WTC11 (cell line): ENCODE data around the gene GTF2H4. TPM values are rescaled to one million over a fixed set of nuclear protein-coding genes. Genes with fewer than 3 reads are reported as not detected.

Experiments used
- AR ChIP-seq: fragments of 250-450 bp; sonication (Bioruptor Pico); IDR thresholded peaks from 2 replicates; pipeline ENCODE4 v1.9.0; 2021; ENCODE audit warnings: mild to moderate bottlenecking
- CREM ChIP-seq: sonication (generic); formaldehyde crosslinking; IDR thresholded peaks from 2 replicates; pipeline ENCODE4 v1.8.1; 2022; ENCODE audit warnings: mild to moderate bottlenecking, missing genetic modification reagents, moderate library complexity
- ESRRA ChIP-seq: sonication (generic); formaldehyde crosslinking; IDR thresholded peaks from 2 replicates; pipeline ENCODE4 v1.8.1; 2022; ENCODE audit warnings: mild to moderate bottlenecking, missing genetic modification reagents, borderline replicate concordance
- ETV6 ChIP-seq: sonication (generic); formaldehyde crosslinking; IDR thresholded peaks from 2 replicates; pipeline ENCODE4 v1.8.1; 2022; ENCODE audit warnings: mild to moderate bottlenecking, missing genetic modification reagents
- FOXK1 ChIP-seq: sonication (generic); formaldehyde crosslinking; IDR thresholded peaks from 2 replicates; pipeline ENCODE4 v1.8.0; 2022; ENCODE audit warnings: mild to moderate bottlenecking, moderate library complexity, missing genetic modification reagents
- JUN ChIP-seq: sonication (generic); formaldehyde crosslinking; IDR thresholded peaks from 2 replicates; pipeline ENCODE4 v1.8.0; 2023; ENCODE audit warnings: mild to moderate bottlenecking, missing genetic modification reagents
- KAT7 ChIP-seq: sonication (generic); formaldehyde crosslinking; IDR thresholded peaks from 2 replicates; pipeline ENCODE4 v1.8.1; 2023; ENCODE audit warnings: missing genetic modification reagents, mild to moderate bottlenecking, borderline replicate concordance
- MLX ChIP-seq: sonication (generic); formaldehyde crosslinking; IDR thresholded peaks from 2 replicates; pipeline ENCODE4 v1.8.1; 2023; ENCODE audit warnings: mild to moderate bottlenecking, missing genetic modification reagents, moderate library complexity
- NFE2L1 ChIP-seq: sonication (generic); formaldehyde crosslinking; IDR thresholded peaks from 2 replicates; pipeline ENCODE4 v1.8.1; 2023; ENCODE audit warnings: missing genetic modification reagents
- NFYB ChIP-seq: sonication (generic); formaldehyde crosslinking; conservative IDR thresholded peaks from 2 replicates; pipeline ENCODE4 v1.8.0; 2022; ENCODE audit warnings: low read depth, missing genetic modification reagents
- SP1 ChIP-seq: sonication (generic); formaldehyde crosslinking; conservative IDR thresholded peaks from 2 replicates; pipeline ENCODE4 v1.8.1; 2022; ENCODE audit warnings: missing genetic modification reagents
- TCF7 ChIP-seq: sonication (generic); formaldehyde crosslinking; IDR thresholded peaks from 2 replicates; pipeline ENCODE4 v1.8.0; 2022; ENCODE audit warnings: mild to moderate bottlenecking, low read depth, missing genetic modification reagents, moderate library complexity
- TEAD1 ChIP-seq: sonication (generic); formaldehyde crosslinking; IDR thresholded peaks from 2 replicates; pipeline ENCODE4 v1.8.0; 2022; ENCODE audit warnings: mild to moderate bottlenecking, missing genetic modification reagents
- TEAD4 ChIP-seq: sonication (generic); formaldehyde crosslinking; IDR thresholded peaks from 2 replicates; pipeline ENCODE4 v1.8.0; 2022; ENCODE audit warnings: mild to moderate bottlenecking, missing genetic modification reagents
- ZMAT4 ChIP-seq: fragments of 250-450 bp; sonication (Bioruptor Pico); IDR thresholded peaks from 2 replicates; pipeline ENCODE4 v1.9.0; 2021; ENCODE audit warnings: mild to moderate bottlenecking
- ZNF121 ChIP-seq: sonication (generic); formaldehyde crosslinking; IDR thresholded peaks from 2 replicates; pipeline ENCODE4 v1.8.0; 2023; ENCODE audit warnings: missing genetic modification reagents
- ZNF396 ChIP-seq: fragments of 250-450 bp; sonication (Bioruptor Pico); IDR thresholded peaks from 2 replicates; pipeline ENCODE4 v1.8.0; 2021; ENCODE audit warnings: mild to moderate bottlenecking, moderate library complexity, borderline replicate concordance
- ZNF423 ChIP-seq: fragments of 250-450 bp; sonication (Bioruptor Pico); IDR thresholded peaks from 2 replicates; pipeline ENCODE4 v2.1.2; 2022; ENCODE audit warnings: mild to moderate bottlenecking, moderate library complexity
- total RNA-seq: library from RNA; stranded (reverse); gene quantifications from 3 replicates; pipeline ENCODE4 v1.2.3, GENCODE V29; 2021
- TF ChIP-seq, protein P1 (sequence below): sonication (generic); formaldehyde crosslinking; IDR thresholded peaks from 2 replicates; pipeline ENCODE4 v1.8.0; 2022; ENCODE audit warnings: mild to moderate bottlenecking, missing genetic modification reagents
- TF ChIP-seq, protein P2 (sequence below): sonication (generic); formaldehyde crosslinking; IDR thresholded peaks from 2 replicates; pipeline ENCODE4 v1.8.1; 2022; ENCODE audit warnings: missing genetic modification reagents, borderline replicate concordance
- TF ChIP-seq, protein P3 (sequence below): fragments of 250-450 bp; sonication (Bioruptor Pico); conservative IDR thresholded peaks from 2 replicates; pipeline ENCODE4 v1.9.0; 2021; ENCODE audit warnings: mild to moderate bottlenecking
- TF ChIP-seq, protein P4 (sequence below): sonication (generic); formaldehyde crosslinking; IDR thresholded peaks from 2 replicates; pipeline ENCODE4 v1.8.1; 2022; ENCODE audit warnings: low read depth, missing genetic modification reagents, borderline replicate concordance
- TF ChIP-seq, protein P5 (sequence below): sonication (generic); formaldehyde crosslinking; IDR thresholded peaks from 2 replicates; pipeline ENCODE4 v1.8.1; 2022; ENCODE audit warnings: mild to moderate bottlenecking, missing genetic modification reagents, moderate library complexity, borderline replicate concordance

GTF2H4 gene
- total RNA-seq, 1 experiment from 2014 or later = 49.2 TPM

DNA sequence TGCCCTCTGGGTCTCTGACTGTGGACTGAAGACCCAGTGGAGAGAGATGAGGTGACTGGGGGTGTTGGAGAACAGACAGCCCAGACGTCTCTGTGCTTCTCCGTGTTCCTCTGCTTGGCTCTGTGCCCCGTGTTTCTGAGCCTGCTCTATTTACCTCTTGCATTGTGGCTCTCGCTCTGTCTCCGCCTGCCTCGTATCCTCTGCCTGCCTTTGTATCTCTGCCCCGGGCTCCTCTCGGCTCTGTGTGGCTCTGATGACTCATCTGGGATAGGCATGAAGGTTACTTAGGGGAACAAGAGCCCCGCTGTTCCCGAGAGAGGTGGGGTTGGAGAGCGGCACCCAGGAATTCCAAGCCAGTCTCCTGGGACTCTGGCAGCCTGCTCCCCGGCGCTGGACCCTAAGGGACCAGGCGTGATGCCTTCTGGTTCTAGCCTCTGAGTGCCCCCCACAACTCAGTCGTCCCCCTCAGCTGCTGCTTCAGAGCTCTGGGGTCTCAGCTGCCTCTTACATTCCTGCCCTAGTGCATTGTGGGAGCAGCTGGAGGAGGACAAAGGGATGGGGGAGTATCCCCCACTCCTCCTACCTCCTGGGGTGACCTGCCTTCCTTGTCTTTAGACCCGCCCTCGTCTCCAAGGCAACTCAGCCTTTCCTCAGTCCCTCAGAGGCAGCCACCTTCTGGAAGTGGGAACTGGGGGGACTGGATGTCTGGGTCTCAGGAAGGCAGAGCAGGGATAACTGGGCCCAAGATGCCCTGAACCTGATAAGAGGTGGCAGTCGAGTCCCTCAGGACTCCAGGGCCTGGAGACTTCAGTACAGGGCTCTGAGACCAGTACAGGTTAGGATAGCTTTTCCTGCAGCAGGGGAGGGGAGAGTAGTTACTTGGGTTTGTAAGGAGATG, 21.8 kb upstream of the GTF2H4 start (continued):
- TF ChIP-seq AR (no peak), FOXK1 (CRISPR knock-in tag) (peak; percentile 60; the same call in 1 of the 2 replicates), ZMAT4 (no peak), CREM (0 out of 2 replicates have a peak, but pooled peaks have one; percentile 26), ETV6 (CRISPR knock-in tag) (peak; percentile 83; the same call in 1 of the 2 replicates), NFE2L1 (CRISPR knock-in tag) (no peak), KAT7 (CRISPR knock-in tag) (no peak), TEAD1 (CRISPR knock-in tag) (peak; percentile 89; the same call in 1 of the 2 replicates), TEAD4 (CRISPR knock-in tag) (no peak), SP1 (no peak; the same call in none of the 2 replicates), ZNF423 (no peak; the same call in 1 of the 2 replicates), TCF7 (CRISPR knock-in tag) (no peak), ZNF396 (CRISPR knock-in tag) (no peak), JUN (CRISPR knock-in tag) (no peak), NFYB (CRISPR knock-in tag) (no peak), ZNF121 (CRISPR knock-in tag) (no peak), ESRRA (CRISPR knock-in tag) (no peak), MLX (CRISPR knock-in tag) (no peak)
- TF ChIP-seq, protein P1, sequence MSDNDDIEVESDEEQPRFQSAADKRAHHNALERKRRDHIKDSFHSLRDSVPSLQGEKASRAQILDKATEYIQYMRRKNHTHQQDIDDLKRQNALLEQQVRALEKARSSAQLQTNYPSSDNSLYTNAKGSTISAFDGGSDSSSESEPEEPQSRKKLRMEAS (CRISPR knock-in tag) = no peak
- TF ChIP-seq, protein P2, sequence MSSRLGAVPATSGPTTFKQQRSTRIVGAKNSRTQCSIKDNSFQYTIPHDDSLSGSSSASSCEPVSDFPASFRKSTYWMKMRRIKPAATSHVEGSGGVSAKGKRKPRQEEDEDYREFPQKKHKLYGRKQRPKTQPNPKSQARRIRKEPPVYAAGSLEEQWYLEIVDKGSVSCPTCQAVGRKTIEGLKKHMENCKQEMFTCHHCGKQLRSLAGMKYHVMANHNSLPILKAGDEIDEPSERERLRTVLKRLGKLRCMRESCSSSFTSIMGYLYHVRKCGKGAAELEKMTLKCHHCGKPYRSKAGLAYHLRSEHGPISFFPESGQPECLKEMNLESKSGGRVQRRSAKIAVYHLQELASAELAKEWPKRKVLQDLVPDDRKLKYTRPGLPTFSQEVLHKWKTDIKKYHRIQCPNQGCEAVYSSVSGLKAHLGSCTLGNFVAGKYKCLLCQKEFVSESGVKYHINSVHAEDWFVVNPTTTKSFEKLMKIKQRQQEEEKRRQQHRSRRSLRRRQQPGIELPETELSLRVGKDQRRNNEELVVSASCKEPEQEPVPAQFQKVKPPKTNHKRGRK = no peak
- TF ChIP-seq, protein P3, sequence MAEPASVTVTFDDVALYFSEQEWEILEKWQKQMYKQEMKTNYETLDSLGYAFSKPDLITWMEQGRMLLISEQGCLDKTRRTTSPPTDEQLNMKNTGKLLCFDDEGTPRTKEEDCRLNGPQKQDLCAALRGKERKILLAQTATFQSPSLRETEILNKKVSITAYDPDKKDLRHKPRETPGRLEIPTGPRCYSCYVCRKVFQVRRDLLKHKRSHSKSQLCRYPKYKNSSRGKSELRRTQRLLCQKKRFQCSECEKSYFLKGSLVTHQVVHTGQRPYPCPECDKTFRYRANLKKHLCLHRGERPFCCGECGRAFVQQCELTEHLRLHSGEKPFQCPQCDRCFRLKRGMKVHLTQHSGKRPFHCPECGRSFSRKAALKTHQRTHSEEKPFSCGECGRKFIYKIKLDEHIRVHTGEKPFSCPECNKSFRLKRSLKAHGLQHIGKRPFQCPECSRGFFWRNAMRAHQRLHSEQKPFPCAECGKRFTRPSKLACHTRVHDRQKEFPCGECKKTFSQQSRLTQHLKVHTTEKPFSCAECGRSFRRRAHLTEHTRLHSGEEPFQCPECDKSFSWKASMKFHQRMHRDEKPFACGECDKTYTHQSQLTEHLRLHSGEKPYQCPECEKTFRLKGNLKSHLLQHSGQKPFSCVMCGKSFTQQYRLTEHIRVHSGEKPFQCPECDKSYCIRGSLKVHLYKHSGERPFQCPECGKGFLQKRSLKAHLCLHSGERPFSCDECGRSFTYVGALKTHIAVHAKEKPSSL = no peak
- TF ChIP-seq, protein P4, sequence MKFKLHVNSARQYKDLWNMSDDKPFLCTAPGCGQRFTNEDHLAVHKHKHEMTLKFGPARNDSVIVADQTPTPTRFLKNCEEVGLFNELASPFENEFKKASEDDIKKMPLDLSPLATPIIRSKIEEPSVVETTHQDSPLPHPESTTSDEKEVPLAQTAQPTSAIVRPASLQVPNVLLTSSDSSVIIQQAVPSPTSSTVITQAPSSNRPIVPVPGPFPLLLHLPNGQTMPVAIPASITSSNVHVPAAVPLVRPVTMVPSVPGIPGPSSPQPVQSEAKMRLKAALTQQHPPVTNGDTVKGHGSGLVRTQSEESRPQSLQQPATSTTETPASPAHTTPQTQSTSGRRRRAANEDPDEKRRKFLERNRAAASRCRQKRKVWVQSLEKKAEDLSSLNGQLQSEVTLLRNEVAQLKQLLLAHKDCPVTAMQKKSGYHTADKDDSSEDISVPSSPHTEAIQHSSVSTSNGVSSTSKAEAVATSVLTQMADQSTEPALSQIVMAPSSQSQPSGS (CRISPR knock-in tag) = no peak
- TF ChIP-seq, protein P5, sequence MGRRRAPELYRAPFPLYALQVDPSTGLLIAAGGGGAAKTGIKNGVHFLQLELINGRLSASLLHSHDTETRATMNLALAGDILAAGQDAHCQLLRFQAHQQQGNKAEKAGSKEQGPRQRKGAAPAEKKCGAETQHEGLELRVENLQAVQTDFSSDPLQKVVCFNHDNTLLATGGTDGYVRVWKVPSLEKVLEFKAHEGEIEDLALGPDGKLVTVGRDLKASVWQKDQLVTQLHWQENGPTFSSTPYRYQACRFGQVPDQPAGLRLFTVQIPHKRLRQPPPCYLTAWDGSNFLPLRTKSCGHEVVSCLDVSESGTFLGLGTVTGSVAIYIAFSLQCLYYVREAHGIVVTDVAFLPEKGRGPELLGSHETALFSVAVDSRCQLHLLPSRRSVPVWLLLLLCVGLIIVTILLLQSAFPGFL (CRISPR knock-in tag) = no peak
